SK-N-SH (cell line): Measurements from ENCODE around the gene MAPK1. TPM values are rescaled to one million over a fixed set of nuclear protein-coding genes. Genes with fewer than 3 reads are reported as not detected.

Experiments used
- CTCF ChIA-PET: fragments of 300-600, 350-600 bp; formaldehyde crosslinking; extraction: SDS; loops from one replicate; lab custom pipeline; 2021; lab: Yijun Ruan, JAX
- POLR2A ChIA-PET: fragments of 350-600 bp; sonication (Branson Sonifier 250); formaldehyde crosslinking; extraction: SDS; loops from one replicate; lab custom pipeline; 2020; ENCODE audit warnings: antibody characterized with exemption, inconsistent platforms; lab: Yijun Ruan, JAX
- DNase-seq: peaks from one replicate; pipeline ENCODE4 v3.0.0; 2012
- H2AFZ ChIP-seq: fragments of 200-600 bp; sonication (generic); 2 replicates; pipeline ENCODE4 v1.8.1; 2016; ENCODE audit warnings: antibody characterized with exemption, mild to moderate bottlenecking, low read depth
- H3F3A ChIP-seq: fragments of 200-600 bp; sonication (generic); replicated peaks from 2 replicates; pipeline ENCODE3; 2016; ENCODE audit warnings: antibody characterized with exemption, mild to moderate bottlenecking; ENCODE audit not compliant: insufficient read depth
- H3K27ac ChIP-seq, 2 experiments: fragments of 200-500 bp in 1 of 2; fragments of 200-600 bp in 1 of 2; sonication (Bioruptor generic) in 1 of 2; sonication (generic), shearing (Covaris generic) in 1 of 2; 2 replicates each; pipeline versions ENCODE4 v1.5.1 to v1.6.1; 2014 to 2016; ENCODE audit warnings: low read depth in 2 of 2, inconsistent platforms in 1 of 2, low read length in 1 of 2, mild to moderate bottlenecking in 1 of 2, mixed read lengths in 1 of 2
- H3K27me3 ChIP-seq: fragments of 200-600 bp; sonication (generic), shearing (Covaris generic); 2 replicates; pipeline ENCODE4 v1.6.1; 2016; ENCODE audit warnings: mixed run types; ENCODE audit not compliant: insufficient read depth
- H3K36me3 ChIP-seq, 2 experiments: fragments of 200-500 bp in 1 of 2; fragments of 200-600 bp in 1 of 2; sonication (Bioruptor generic) in 1 of 2; sonication (generic) in 1 of 2; replicated peaks in 1 of 2; 2 replicates each; pipeline versions ENCODE3 to v1.5.1; 2014 to 2016; ENCODE audit warnings: low read length in 1 of 2, mild to moderate bottlenecking in 1 of 2; ENCODE audit not compliant: insufficient read depth in 2 of 2, control insufficient read depth in 1 of 2
- H3K4me1 ChIP-seq, 2 experiments: fragments of 200-500 bp in 1 of 2; fragments of 200-600 bp in 1 of 2; sonication (Bioruptor generic) in 1 of 2; sonication (generic), shearing (Covaris generic) in 1 of 2; 2 replicates each; pipeline versions ENCODE4 v1.5.1 to v1.6.1; 2014 to 2016; ENCODE audit warnings: low read depth in 1 of 2, low read length in 1 of 2, mixed run types in 1 of 2; ENCODE audit not compliant: insufficient read depth in 2 of 2, control insufficient read depth in 1 of 2
- H3K4me2 ChIP-seq: fragments of 200-600 bp; sonication (generic), shearing (Covaris generic); 2 replicates; pipeline ENCODE4 v1.6.1; 2017; ENCODE audit warnings: mixed run types
- H3K4me3 ChIP-seq, 2 experiments: fragments of 200-500 bp in 1 of 2; fragments of 200-600 bp in 1 of 2; sonication (Bioruptor generic) in 1 of 2; sonication (generic), shearing (Covaris generic) in 1 of 2; 2 replicates each; pipeline versions ENCODE4 v1.5.1 to v1.8.1; 2014 to 2016; ENCODE audit warnings: low read depth in 2 of 2, inconsistent platforms in 1 of 2, low read length in 1 of 2, mild to moderate bottlenecking in 1 of 2, mixed read lengths in 1 of 2, moderate library complexity in 1 of 2
- H3K79me2 ChIP-seq: fragments of 200-600 bp; sonication (generic); 2 replicates; pipeline ENCODE4 v1.8.1; 2017; ENCODE audit warnings: mild to moderate bottlenecking; ENCODE audit not compliant: insufficient read depth
- H3K9ac ChIP-seq: fragments of 200-600 bp; sonication (generic); 2 replicates; pipeline ENCODE4 v1.6.1; 2017; ENCODE audit warnings: mixed run types
- H3K9me2 ChIP-seq: fragments of 200-600 bp; sonication (generic); 2 replicates; pipeline ENCODE4 v1.6.1; 2017; ENCODE audit warnings: mixed run types
- H3K9me3 ChIP-seq: fragments of 200-600 bp; sonication (generic); 2 replicates; pipeline ENCODE4 v1.6.1; 2017; ENCODE audit warnings: mixed run types, mild to moderate bottlenecking, moderate library complexity
- H4K20me1 ChIP-seq: fragments of 200-600 bp; sonication (generic); 2 replicates; pipeline ENCODE4 v1.6.1; 2017; ENCODE audit warnings: mild to moderate bottlenecking, mixed run types; ENCODE audit not compliant: insufficient read depth
- ELF1 ChIP-seq: IDR thresholded peaks from 2 replicates; pipeline ENCODE4 v1.4.0; 2012
- GABPA ChIP-seq: IDR thresholded peaks from 2 replicates; pipeline ENCODE4 v1.4.0; 2012; ENCODE audit warnings: low read depth, mild to moderate bottlenecking
- GATA2 ChIP-seq: sonication (generic); formaldehyde crosslinking; IDR thresholded peaks from 2 replicates; pipeline ENCODE4 v1.5.0; 2020; ENCODE audit warnings: mild to moderate bottlenecking, missing genetic modification reagents
- JUND ChIP-seq: IDR thresholded peaks from 2 replicates; pipeline ENCODE4 v1.4.0; 2012
- NRF1 ChIP-seq: IDR thresholded peaks from 2 replicates; pipeline ENCODE4 v1.6.1; 2012; ENCODE audit warnings: low read depth, mild to moderate bottlenecking, low read length
- RCOR1 ChIP-seq: fragments of 150-350 bp; IDR thresholded peaks from 2 replicates; pipeline ENCODE4 v1.6.1; 2017; ENCODE audit warnings: antibody characterized with exemption, low read length
- RXRA ChIP-seq: IDR thresholded peaks from 2 replicates; pipeline ENCODE4 v1.4.0; 2012; ENCODE audit warnings: low read depth, mild to moderate bottlenecking, borderline replicate concordance
- SIN3A ChIP-seq: IDR thresholded peaks from 2 replicates; pipeline ENCODE4 v1.6.1; 2012; ENCODE audit warnings: low read depth, mild to moderate bottlenecking, low read length, moderate library complexity, borderline replicate concordance
- WGBS: methylation state at CpG from one replicate; pipeline ENCODE4 v1.1.6; 2017; ENCODE audit warnings: low lambda C conversion rate; 5-methylcytosine and 5-hydroxymethylcytosine counted together
- polyA plus RNA-seq, 3 experiments: library from polyadenylated mRNA; depleted of rRNA; stranded (reverse); fragments of >200 nt; gene quantifications; 2 replicates each; pipeline ENCODE4 v1.2.3, GENCODE V29; 2012
- TF ChIP-seq, protein P1 (sequence below): IDR thresholded peaks from 2 replicates; pipeline ENCODE4 v1.4.0; 2012; ENCODE audit warnings: low read depth, borderline replicate concordance
- TF ChIP-seq, protein P2 (sequence below): IDR thresholded peaks from 2 replicates; pipeline ENCODE4 v1.4.0; 2012; ENCODE audit warnings: low read depth, borderline replicate concordance
- TF ChIP-seq, protein P3 (sequence below): IDR thresholded peaks from 2 replicates; pipeline ENCODE4; 2012

Gene MAPK1
- polyA plus RNA-seq, 1 of the 3 experiments (the other 2 are of a cell fraction): 25.6 TPM

- Histone ChIP-seq H3K4me2 (no peak overlapping the region), H3K36me3 (no peaks in the 10 kb centered on the region), H3K4me1 (peaks cover 0 to 8% of the 10 kb centered on the region in 2 experiments; a peak in 1 of 4 replicates), H3K27me3 (no peaks in the 10 kb centered on the region), H2AFZ (no peak overlapping the region), H3K9me2 (no peaks in the 10 kb centered on the region), H3K9ac (no peak overlapping the region), H3F3A (no peaks in the 10 kb centered on the region), H4K20me1 (no peaks in the 10 kb centered on the region), H3K27ac (no peak overlapping the region), H3K9me3 (no peaks in the 10 kb centered on the region), H3K79me2 (no peaks in the 10 kb centered on the region), H3K4me3 (no peak overlapping the region)
- CTCF ChIA-PET: interaction anchor here (0.6 to 1.5 kb wide), 2 partner anchors 19 to 199 kb away, joined by 4 read pairs; no protein-coding TSS in a partner anchor
- TF ChIP-seq GATA2 (CRISPR knock-in tag) (no peak), JUND (no peak), NRF1 (no peak), RCOR1 (no peak), SIN3A (no peak), ELF1 (no peak), RXRA (no peak)
- TF ChIP-seq, protein P1, sequence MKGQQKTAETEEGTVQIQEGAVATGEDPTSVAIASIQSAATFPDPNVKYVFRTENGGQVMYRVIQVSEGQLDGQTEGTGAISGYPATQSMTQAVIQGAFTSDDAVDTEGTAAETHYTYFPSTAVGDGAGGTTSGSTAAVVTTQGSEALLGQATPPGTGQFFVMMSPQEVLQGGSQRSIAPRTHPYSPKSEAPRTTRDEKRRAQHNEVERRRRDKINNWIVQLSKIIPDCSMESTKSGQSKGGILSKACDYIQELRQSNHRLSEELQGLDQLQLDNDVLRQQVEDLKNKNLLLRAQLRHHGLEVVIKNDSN: no peak
- TF ChIP-seq, protein P2, sequence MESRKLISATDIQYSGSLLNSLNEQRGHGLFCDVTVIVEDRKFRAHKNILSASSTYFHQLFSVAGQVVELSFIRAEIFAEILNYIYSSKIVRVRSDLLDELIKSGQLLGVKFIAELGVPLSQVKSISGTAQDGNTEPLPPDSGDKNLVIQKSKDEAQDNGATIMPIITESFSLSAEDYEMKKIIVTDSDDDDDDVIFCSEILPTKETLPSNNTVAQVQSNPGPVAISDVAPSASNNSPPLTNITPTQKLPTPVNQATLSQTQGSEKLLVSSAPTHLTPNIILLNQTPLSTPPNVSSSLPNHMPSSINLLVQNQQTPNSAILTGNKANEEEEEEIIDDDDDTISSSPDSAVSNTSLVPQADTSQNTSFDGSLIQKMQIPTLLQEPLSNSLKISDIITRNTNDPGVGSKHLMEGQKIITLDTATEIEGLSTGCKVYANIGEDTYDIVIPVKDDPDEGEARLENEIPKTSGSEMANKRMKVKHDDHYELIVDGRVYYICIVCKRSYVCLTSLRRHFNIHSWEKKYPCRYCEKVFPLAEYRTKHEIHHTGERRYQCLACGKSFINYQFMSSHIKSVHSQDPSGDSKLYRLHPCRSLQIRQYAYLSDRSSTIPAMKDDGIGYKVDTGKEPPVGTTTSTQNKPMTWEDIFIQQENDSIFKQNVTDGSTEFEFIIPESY: no peak
- 71% methylated on average over 7 of the region's 7 CpGs for WGBS
- DNase-seq: no peak
- POLR2A ChIA-PET: no interaction called here
These were observed 128.5 kb downstream of the MAPK1 start for GRCh38 chr22:21738966-21739365.

GRCh38 chr22:21738081-21738480, 129.4 kb downstream of the MAPK1 start:
- no peaks in the 10 kb centered on the region for H3K27me3 ChIP-seq
- H3K4me3 ChIP-seq: no peak overlapping the region
- no peaks in the 10 kb centered on the region for H3F3A ChIP-seq
- no peaks in the 10 kb centered on the region for H3K36me3 ChIP-seq
- 81% methylated on average over 8 of the region's 8 CpGs for WGBS
- no peak overlapping the region for H2AFZ ChIP-seq
- DNase-seq: no peak
- H3K9me2 ChIP-seq: no peaks in the 10 kb centered on the region
- H4K20me1 ChIP-seq: no peaks in the 10 kb centered on the region
- H3K9me3 ChIP-seq: no peaks in the 10 kb centered on the region
- no peak overlapping the region for H3K27ac ChIP-seq
- H3K79me2 ChIP-seq: no peaks in the 10 kb centered on the region
- ChIA-PET CTCF (interaction anchor here (0.6 kb wide), 1 partner anchor 20 kb away, joined by 4 read pairs; no protein-coding TSS in a partner anchor), POLR2A (no interaction called here)
- TF ChIP-seq, protein P3, sequence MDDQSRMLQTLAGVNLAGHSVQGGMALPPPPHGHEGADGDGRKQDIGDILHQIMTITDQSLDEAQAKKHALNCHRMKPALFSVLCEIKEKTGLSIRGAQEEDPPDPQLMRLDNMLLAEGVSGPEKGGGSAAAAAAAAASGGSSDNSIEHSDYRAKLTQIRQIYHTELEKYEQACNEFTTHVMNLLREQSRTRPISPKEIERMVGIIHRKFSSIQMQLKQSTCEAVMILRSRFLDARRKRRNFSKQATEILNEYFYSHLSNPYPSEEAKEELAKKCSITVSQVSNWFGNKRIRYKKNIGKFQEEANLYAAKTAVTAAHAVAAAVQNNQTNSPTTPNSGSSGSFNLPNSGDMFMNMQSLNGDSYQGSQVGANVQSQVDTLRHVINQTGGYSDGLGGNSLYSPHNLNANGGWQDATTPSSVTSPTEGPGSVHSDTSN: no peak
- TF ChIP-seq JUND: no peak
- TF ChIP-seq GABPA: no peak
- H3K4me1 ChIP-seq: peaks cover 0 to 8% of the 10 kb centered on the region in 2 experiments; a peak in 1 of 4 replicates
- no peak overlapping the region for H3K9ac ChIP-seq
- no peak overlapping the region for H3K4me2 ChIP-seq
